ENCODE measurements around the gene VAMP8. TPM values are rescaled to one million over a fixed set of nuclear protein-coding genes. Genes with fewer than 3 reads are reported as not detected.
"Not testable (repeated sequence)": the region's sequence is repeated elsewhere in the genome, so short reads cannot be mapped to it uniquely, and the experiment has no call there.

VAMP8 gene
- total RNA-seq, 1 experiment from 2014 or later: 37.3 TPM

- DNase-seq (ENCODE audit: extremely low read depth, low read depth): no peak
These were observed 36.5 kb downstream of the VAMP8 start for GRCh38 chr2:85613717-85614515.

- DNase-seq (ENCODE audit: extremely low read depth, low read depth): not testable (repeated sequence)
These were observed 37.4 kb downstream of the VAMP8 start for GRCh38 chr2:85614757-85615156.

- DNase-seq (ENCODE audit: extremely low read depth, low read depth): no peak
These were observed 38.0 kb downstream of the VAMP8 start for GRCh38 chr2:85615413-85615728.

GRCh38 chr2:85617723-85618122, 40.3 kb downstream of the VAMP8 start:
- DNase-seq (ENCODE audit: extremely low read depth, low read depth): not testable (repeated sequence)

- no peak for DNase-seq (ENCODE audit: extremely low read depth, low read depth)
These were observed 42.2 kb downstream of the VAMP8 start for GRCh38 chr2:85619617-85620016.

GRCh38 chr2:85621338-85621737, 44.0 kb downstream of the VAMP8 start:
- DNase-seq (ENCODE audit: extremely low read depth, low read depth): no peak

- DNase-seq (ENCODE audit: extremely low read depth, low read depth): no peak
These were observed 46.6 kb downstream of the VAMP8 start for GRCh38 chr2:85623991-85624390.

GRCh38 chr2:85628658-85629057, 51.3 kb downstream of the VAMP8 start:
- no peak for DNase-seq (ENCODE audit: extremely low read depth, low read depth)

GRCh38 chr2:85631316-85631715, 53.9 kb downstream of the VAMP8 start:
- DNase-seq (ENCODE audit: extremely low read depth, low read depth): no peak

Small RNA genes lying within 50 kb of the gene (small RNA-seq; reads per million reads assigned to genes)
- gene RN7SL126P: 0 to 0.06 reads per million in 2 experiments

Other genes with a start within 250 kb of the VAMP8 start
- 76.7 and 79.1 TPM in 2 replicates for gene TGOLN2, start 249.6 kb upstream of the VAMP8 start, total RNA-seq (2014; rRNA removed; shearing (Covaris generic))
- gene RETSAT, start 223.1 kb upstream of the VAMP8 start, total RNA-seq (2014; rRNA removed; shearing (Covaris generic)): 24.1 and 25.3 TPM in 2 replicates
- gene ELMOD3, start 222.8 kb upstream of the VAMP8 start, total RNA-seq (2014; rRNA removed; shearing (Covaris generic)): 10.7 and 15.8 TPM in 2 replicates
- gene CAPG, start 167.2 kb upstream of the VAMP8 start, total RNA-seq (2014; rRNA removed; shearing (Covaris generic)): 95.1 and 95.2 TPM in 2 replicates
- gene SH2D6, start 158.9 kb upstream of the VAMP8 start, total RNA-seq (2014; rRNA removed; shearing (Covaris generic)): 0.45 and 0.87 TPM in 2 replicates
- 139 and 207 TPM in 2 replicates for gene MAT2A, start 38.4 kb upstream of the VAMP8 start, total RNA-seq (2014; rRNA removed; shearing (Covaris generic))
- gene GGCX, start 16.1 kb upstream of the VAMP8 start, total RNA-seq (2014; rRNA removed; shearing (Covaris generic)): 35.0 and 35.3 TPM in 2 replicates
- 0.25 TPM in 1 of 2 replicates, not detected in the other for gene VAMP5, start 6.8 kb downstream of the VAMP8 start, total RNA-seq (2014; rRNA removed; shearing (Covaris generic))
- 132 TPM in 2 replicates for gene RNF181, start 18.2 kb downstream of the VAMP8 start, total RNA-seq (2014; rRNA removed; shearing (Covaris generic))
- 8.2 and 11.1 TPM in 2 replicates for gene TMEM150A, start 25.1 kb downstream of the VAMP8 start, total RNA-seq (2014; rRNA removed; shearing (Covaris generic))
- 40.4 and 42.3 TPM in 2 replicates for gene C2orf68, start 34.5 kb downstream of the VAMP8 start, total RNA-seq (2014; rRNA removed; shearing (Covaris generic))
- 55.0 and 58.3 TPM in 2 replicates for gene USP39, start 38.6 kb downstream of the VAMP8 start, total RNA-seq (2014; rRNA removed; shearing (Covaris generic))
- not detected in 2 replicates for gene SFTPB, start 90.6 kb downstream of the VAMP8 start, total RNA-seq (2014; rRNA removed; shearing (Covaris generic))
- not detected in 2 replicates for gene GNLY, start 116.8 kb downstream of the VAMP8 start, total RNA-seq (2014; rRNA removed; shearing (Covaris generic))
- 0.89 and 1.4 TPM in 2 replicates for gene ATOH8, start 176.4 kb downstream of the VAMP8 start, total RNA-seq (2014; rRNA removed; shearing (Covaris generic))

Measured in NCI-H460 (cell line).